NCI-H2081 (cell line): ENCODE results near the gene RAPGEF2.
"Not testable (repeated sequence)": the region's sequence is repeated elsewhere in the genome, so short reads cannot be mapped to it uniquely, and the experiment has no call there.

ENCODE experiments used
- DNase-seq, 2 experiments: peaks; one replicate each; lab custom pipeline; 2025; lab: John Stamatoyannopoulos, UW

Gene RAPGEF2, protein sequence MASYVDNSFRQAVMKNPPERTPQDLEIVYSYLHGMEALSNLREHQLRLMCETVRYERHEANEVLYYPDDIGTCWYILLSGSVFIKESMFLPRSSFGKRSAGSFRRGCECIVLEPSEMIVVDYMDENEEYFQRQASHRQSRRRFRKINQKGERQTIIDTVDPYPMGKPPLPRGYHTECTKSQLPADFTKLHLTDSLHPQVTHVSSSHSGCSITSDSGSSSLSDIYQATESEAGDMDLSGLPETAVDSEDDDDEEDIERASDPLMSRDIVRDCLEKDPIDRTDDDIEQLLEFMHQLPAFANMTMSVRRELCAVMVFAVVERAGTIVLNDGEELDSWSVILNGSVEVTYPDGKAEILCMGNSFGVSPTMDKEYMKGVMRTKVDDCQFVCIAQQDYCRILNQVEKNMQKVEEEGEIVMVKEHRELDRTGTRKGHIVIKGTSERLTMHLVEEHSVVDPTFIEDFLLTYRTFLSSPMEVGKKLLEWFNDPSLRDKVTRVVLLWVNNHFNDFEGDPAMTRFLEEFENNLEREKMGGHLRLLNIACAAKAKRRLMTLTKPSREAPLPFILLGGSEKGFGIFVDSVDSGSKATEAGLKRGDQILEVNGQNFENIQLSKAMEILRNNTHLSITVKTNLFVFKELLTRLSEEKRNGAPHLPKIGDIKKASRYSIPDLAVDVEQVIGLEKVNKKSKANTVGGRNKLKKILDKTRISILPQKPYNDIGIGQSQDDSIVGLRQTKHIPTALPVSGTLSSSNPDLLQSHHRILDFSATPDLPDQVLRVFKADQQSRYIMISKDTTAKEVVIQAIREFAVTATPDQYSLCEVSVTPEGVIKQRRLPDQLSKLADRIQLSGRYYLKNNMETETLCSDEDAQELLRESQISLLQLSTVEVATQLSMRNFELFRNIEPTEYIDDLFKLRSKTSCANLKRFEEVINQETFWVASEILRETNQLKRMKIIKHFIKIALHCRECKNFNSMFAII (N-terminal part only)

DNA sequence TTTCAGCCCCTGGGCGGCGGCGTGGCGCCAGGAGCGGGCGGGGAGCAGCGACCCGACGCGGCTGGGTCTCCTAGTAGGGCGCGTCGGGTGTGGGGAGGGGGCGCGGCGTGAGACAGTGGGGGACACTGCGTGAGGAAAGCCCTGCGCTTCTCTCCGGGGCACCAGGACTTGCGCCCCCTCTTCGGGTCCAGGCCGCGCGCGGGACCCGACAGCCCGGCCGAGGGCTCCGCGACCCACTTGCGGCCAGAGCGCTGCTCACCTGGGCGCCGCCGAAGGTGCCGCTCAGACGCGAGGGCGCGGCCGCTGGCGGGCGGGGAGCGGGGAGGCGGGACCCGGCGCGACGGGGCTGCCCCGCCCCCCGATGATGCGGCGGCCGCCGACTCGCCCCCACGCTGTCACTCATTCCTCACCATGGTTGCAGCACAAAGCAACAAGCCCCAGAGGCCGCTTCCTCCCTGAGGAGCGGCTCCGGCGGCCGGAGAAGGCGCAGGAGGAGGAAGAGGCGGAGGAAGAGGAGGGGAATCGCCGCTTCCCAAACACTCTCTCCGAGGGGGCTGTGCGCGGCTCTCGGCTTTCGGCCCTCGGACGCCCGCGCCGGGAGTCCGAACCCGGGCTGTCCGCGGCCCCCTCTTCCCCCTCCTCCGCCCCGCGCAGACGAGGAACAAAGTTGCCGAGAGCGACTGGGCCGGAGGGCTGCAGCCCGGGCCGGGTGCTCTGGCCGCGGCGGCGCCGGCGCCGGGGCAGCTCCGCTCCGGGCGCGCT lies at the start of gene RAPGEF2:
TSS of gene RAPGEF2 (plus strand) at position 458 of the 762 bp plus-strand sequence. CDS start 1,084 bp downstream, outside the sequence.
- peak; percentile 79 to 84 for DNase-seq

DNA sequence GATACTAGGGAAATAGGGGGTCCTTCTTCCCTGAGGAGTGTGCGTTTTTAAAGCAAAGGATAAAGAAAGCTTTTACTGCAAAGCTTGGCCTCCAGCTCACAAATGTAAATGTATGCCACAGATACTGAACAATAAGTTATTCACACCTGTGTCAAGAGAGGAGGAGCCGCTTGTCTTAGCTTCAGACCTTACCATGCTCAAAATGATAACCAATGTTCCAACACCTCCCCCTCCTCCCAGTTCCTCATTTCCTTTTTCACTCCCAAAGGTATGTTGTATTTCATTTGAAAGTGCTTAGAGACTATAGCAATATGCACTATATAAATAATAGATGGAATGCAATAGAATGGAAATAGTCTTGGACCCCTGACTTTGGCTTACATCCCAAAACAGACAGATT lies 47.0 kb upstream of the RAPGEF2 start:
- DNase-seq, result no peak

DNA sequence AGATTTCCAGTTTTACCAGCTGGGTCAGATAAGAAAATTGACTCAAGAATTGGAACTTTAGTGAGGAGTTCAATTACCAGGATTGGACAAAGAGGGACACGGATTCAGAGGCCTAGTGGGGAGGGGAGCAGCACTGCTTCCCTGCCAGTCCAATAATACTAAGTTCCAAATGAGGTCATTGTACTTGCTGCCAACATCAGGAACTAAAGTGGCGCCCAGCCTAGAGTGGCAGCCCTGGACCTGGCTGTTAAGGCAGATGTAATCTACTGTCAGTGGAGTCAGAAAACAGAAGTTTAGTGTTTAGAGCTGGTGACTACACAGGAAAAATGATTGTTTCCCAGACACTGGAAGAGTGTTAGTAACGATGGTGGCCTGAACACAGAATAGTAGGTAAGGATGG lies 42.7 kb upstream of the RAPGEF2 start:
- DNase-seq, result no peak

DNA sequence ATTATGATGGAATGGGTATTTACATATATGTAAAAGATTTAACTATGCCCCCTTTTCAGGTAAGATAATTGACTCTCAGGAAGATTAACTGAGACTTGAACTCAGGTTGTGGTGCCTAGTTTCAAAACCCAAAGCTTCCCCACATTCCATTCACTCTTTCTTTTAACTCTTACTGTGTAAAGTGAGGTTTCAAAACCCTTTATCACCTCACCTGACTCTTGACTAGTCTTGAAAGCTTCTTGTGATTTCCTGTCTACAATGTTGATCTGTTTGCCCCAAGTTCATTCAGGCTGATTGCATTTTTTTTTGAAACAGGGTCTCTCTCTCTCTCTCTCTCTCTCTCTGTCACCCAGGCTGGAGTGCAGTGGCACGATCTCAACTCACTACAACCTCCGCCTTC lies 40.5 kb upstream of the RAPGEF2 start:
- no peak for DNase-seq

DNA sequence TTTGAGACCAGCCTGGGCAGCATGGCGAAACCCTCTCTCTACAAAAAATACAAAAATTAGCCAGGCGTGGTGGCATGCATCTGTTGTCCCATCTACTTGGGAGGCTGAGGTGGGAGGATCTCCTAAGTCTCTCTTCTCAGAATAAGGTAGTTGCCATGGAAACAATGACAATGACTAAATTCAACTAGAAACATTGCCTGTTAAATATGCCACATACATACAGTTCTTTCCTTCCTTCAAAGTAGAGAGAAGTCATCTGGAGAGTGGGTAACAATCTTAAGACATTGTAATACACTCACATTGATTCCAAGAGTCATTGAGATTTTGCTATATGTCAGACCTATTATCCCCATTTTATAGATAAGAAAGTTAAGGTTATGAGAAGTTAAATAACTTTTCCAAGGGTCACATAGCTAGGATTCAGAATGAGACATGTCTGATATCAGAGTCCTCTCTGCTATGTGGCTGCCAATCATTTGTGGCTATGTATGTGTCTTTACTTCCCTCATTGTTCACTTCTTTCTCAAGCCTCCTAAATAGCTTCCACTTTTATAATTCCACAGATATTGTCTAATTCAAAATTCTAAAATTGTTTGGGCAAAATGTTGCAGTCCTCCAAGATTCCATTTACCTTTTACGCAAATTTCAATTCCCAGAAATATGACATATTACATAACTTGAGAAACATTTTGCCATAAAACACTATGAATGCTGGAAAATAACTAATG lies 37.2 kb upstream of the RAPGEF2 start:
- no peak for DNase-seq

DNA sequence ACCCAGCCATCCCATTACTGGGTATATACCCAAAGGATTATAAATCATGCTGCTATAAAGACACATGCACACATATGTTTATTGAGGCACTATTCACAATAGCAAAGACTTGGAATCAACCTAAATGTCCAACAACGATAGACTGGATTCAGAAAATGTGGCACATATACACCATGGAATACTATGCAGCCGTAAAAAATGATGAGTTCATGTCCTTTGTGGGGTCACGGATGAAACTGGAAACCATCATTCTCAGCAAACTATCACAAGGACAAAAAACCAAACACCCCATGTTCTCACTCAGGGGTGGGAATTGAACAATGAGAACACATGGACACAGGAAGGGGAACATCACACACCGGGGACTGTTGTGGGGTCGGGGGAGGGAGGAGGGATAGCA lies 34.7 kb upstream of the RAPGEF2 start:
- not testable (repeated sequence) for DNase-seq

DNA sequence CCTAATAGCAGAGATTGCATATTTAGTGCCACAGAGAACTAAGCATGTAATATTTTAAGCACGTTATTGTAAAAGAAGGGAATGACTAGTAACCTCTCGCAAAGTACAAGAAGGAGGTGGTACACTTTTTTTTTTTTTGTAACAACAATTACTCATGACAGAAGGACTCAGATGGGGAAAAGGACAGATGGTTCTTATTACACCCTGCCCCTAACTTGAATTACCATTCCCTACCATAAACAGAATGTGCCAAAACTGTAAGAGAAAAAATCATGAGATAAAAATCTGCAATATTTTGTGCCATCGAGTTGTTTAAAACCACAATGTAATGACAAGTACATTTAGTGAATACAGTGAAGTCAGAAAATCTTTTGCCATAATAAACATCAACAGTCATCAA lies 33.0 kb upstream of the RAPGEF2 start:
- no peak for DNase-seq

DNA sequence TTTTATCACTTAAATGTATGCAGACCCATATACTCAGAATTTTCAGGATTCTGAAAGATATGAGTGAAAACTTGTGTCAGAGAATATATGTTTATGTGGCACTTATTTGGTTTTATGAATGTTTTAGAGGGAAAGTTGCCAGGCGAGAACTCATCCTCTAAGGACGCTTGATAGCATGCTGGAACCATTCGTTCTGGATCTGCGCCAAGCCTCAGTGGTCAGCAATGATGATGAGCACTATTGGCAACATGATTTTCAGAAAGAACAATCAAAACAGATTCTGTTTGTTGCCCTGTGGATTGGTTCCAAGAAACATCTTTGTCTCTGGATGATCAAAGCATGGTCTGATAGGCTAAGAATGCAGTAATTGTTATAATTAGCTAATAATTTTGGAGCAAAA lies 32.1 kb upstream of the RAPGEF2 start:
- no peak for DNase-seq

DNA sequence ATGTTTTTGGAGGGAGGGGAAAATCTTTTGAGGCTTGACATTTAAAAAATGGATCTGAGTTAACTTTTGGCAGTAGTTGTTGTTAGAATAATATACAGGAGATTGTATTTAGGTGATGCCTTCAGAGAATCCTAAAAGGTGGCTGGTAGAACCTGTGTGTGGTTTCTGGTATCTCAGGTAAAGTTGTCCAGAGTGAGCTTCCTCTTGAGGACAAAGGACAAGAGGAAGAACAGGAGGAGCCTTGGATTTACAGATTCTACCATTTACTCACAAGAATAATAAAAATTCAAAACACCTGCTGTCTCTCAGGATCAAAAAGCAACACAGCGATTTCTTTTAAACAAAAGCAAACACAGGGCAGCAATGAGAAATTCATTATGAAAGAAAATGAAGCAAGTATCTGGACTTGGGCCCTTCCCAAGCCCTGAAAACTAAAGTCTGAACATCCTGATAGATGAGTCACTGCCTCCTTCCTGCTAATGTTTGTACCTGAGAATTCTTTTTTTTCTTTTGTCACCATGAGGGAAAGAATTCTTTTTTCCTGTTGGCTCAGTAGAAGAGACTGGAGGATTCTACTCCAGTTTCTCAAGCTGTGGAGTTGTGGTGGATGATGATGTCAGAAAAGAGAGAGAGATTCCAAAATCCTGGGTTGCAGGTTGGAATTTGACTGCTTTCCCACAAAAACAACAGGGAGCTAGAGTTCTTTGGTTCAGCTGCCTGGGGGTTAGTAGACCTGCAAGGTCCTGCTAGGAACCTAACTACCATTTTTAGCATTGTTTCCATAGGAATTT lies 31.5 kb upstream of the RAPGEF2 start:
- DNase-seq, result no peak

DNA sequence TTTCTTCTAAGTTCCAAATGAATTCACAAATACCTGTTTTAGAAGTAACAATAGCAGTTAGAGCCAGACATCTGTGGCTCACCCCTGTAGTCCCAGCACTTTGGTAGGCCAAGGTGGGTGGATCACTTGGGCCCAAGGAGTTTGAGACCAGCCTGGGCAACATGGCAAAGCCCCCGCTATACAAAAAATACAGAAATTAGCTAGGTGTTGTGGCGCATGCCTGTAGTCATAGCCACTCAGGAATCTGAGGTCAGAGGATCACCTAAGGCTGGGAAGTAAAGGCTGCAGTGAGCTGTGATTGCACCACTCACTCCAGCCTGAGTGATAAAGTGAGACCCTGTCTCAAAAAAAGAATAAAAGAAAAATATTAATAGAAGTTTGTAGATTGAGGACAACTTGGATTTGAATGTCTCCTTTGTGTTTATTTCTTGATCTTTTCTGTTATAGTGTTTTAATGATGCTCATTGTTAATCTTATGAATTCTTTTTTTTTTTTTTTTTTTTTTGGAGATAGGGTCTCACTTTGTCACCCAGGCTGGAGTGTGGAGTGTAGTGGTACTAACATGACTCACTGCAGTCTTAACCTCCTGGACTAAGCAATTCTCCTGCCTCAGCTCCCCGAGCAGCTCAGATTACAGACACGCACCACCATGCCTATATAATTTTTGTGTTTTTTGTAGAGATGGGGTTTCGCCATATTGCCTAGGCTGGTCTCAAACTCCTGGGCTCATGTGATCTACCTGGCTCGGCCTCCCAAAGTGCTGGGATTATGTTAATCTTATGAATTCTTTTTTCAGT lies 30.7 kb upstream of the RAPGEF2 start:
- no peak for DNase-seq

DNA sequence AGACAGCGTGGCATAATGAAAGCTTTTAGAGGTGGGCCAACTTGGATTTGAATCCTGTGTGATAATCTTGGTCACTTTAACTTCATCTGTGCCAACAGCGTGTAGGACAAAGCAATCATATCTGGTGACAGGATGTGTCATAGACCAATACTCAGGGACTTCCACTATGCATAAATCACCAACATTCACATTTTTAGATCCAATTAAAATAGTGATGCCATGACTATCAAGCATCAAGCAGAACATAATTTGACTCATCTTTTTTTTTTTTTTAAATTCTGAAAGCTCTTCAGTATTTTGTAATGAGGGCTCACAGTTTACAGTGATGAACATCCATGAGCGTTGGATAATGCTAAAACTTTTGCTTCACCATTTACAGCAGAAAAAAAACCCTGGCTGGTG lies 27.3 kb upstream of the RAPGEF2 start:
- no peak for DNase-seq

DNA sequence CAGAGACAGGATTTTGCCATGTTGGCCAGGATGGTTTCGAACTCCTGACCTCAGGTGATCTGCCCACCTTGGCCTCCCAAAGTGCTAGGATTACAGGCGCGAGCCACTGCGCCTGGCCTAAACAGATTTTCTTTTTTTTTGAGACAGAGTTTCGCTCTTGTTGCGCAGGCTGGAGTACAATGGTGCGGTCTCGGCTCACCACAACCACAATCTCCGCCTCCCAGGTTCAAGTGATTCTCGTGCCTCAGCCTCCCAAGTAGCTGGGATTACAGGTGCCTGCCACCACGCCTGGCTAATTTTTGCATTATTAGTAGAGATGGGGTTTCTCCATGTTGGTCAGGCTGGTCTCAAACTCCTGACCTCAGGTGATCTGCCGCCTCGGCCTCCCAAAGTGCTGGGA lies 25.9 kb upstream of the RAPGEF2 start:
- not testable (repeated sequence) for DNase-seq

DNA sequence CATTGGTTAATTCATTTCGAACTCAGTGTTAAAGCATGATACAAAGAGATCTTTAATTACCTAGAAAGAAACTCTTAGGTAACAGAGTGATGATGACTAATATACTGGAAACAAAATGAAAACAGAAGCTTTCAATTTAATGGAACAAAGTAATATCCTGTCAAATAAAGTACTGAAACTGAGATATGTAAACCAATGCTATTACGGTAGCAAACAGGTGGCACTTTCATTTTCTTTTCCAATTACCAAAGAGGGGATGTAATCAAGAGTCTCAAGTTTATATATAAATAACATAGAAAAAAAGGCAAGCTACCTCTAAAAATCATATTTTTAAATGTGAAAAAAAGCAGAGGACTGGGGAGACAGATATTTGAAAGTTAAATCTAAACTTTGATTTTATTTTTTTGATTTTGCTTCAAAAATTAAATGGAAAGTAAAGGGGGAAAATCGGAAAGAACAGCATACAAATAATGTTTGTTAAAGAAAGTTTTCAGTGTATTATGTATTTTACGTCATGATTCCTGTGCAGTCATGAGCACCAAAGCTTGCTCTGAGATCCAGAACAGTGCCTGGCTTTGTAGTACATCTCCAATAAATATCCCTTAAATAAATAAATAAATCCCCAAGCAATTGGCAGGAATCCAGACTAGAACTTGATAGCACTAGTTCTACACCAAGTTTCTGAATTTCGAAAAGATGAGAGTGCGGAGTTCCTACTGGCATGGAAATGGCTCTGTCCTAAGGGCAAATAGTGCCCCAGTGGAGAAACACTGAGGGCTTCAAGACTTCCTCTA lies 25.0 kb upstream of the RAPGEF2 start:
- DNase-seq, result no peak

DNA sequence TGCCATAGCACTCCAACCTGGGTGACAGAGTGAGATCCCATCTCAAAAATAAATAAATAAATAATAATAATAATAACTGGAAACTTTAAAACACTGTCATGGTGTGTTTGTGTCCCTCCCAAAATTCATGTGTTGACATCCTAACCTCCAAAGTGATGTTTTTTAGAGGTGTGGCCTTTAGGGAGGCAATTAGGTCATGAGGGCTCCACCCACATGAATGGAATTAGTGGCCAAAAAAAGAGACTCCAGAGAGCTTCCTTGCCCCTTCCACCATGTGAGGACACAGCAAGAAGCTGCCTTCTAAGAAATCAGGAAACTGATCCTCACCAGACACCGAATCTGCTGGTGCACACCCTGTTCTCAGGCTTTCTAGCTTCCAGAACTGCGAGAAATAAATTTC lies 23.8 kb upstream of the RAPGEF2 start:
- DNase-seq, result no peak

DNA sequence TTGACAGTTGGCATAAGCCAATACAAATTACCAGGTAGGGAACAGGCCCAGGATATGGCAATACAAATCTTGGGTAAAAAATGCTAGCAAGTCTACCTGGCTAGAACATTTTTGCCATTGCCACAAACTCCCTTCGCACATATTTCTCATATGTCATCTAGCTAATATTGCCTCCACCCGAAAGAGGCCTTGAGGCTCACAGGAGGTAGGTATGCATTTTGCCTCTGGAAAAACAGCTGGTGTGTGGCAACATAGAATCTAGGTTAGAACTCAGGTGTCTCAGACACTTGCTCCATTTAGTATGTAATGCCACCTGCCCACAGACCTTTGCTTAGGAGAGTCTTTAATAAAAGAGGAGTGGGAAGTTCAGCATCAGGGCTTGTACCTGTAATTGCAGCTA lies 16.3 kb upstream of the RAPGEF2 start:
- no peak for DNase-seq

DNA sequence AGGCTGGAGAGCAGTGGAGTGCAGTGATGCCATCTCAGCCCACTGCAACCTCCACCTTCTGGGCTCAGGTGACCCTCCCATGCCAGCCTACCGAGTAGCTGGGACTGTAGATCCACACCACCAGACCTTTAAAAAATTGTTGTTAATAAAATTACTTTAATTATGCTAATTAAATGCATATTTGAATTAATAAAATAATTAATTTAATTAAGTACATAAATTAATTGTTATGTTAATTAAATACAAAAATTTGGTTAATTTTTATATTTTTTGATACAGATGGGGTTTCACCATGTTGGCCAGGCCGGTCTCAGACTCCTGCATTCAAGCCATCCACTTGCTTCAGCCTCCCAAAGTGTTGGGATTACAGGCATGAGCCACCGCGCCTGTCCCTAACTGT lies 12.6 kb upstream of the RAPGEF2 start:
- no peak for DNase-seq

DNA sequence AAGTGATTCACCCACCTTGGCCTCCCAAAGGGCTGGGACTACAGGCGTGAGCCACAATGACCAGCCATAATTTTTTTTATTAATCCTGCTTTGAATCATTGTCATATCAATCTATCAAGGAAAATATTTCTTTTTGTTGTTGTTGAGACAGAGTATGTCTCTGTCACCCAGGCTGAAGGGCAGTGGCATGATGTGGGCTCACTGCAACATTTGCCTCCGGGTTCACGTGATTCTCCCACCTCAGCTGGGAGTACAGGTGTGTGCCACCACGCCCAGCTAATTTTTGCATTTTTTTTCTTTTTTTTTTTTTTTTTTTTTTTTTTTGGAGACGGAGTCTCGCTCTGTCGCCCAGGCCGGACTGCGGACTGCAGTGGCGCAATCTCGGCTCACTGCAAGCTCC lies 8.7 kb upstream of the RAPGEF2 start:
- not testable (repeated sequence) for DNase-seq

DNA sequence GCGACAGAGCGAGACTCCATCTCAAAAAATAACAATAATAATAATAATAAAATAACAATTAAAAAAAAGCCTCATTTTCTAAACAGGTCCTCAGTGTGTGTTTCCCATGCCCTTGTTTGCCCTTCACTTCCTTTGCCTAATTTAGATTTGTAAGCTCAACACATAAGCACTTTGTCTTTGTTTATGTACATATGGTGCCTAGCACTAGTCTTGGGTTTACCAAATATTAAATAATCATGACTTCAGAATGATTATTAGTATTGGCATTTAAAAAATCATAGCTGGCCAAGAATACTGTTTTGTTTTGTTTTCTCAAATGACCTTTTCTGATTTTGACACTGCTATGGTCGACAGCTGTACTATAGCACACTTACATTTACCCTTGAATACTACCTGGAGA lies 6.4 kb upstream of the RAPGEF2 start:
- DNase-seq, result no peak

DNA sequence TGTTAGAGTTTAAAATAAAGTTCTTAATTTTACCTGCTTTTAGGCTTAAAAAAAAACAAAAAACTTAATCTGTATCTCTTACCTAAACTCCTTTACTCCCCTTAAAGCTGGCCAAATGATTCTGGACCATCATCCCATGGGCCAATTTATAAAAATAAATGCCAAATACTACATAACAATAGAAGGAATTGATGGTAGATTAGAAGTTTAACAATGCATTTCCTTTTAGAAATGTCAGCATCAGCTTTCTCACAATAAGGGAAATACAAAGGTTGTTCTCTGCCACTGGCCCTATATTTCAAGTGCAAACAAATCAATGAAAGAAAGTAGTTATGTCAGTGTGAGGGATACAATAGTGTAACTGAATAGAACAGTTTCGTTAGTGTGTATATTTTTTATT lies 5.7 kb upstream of the RAPGEF2 start:
- no peak for DNase-seq
